Keratinocyte (primary cell): ENCODE measurements around the gene HBZ. TPM values are rescaled to one million over a fixed set of nuclear protein-coding genes. Genes with fewer than 3 reads are reported as not detected.

Experiments
- DNase-seq: peaks from one replicate; pipeline ENCODE4 v3.0.0-alpha.2; 2011; ENCODE audit warnings: low read depth, missing footprints, low spot score
- FAIRE-seq: peaks from 2 replicates; lab custom pipeline; 2011; peaks lifted over from hg19 to GRCh38; lab: Jason Lieb, UNC
- H2AFZ ChIP-seq: 2 replicates; pipeline ENCODE4 v1.6.0; 2012; ENCODE audit warnings: low read length, control low read depth, inconsistent platforms; ENCODE audit not compliant: control insufficient read depth
- H3K27ac ChIP-seq: 2 replicates; pipeline ENCODE4 v1.5.1; 2011; ENCODE audit warnings: low read length; ENCODE audit not compliant: control insufficient read depth, insufficient read depth
- H3K27me3 ChIP-seq: 3 replicates; pipeline ENCODE4 v1.6.0; 2011; ENCODE audit warnings: low read length; ENCODE audit not compliant: control insufficient read depth, insufficient read depth; ENCODE audit errors: extremely low read depth
- H3K36me3 ChIP-seq, 2 experiments: 2 replicates in 1 of 2; 3 replicates in 1 of 2; pipeline ENCODE4 v1.5.1; 2011; ENCODE audit warnings: low read length in 2 of 2, mild to moderate bottlenecking in 1 of 2; ENCODE audit not compliant: control insufficient read depth in 2 of 2, insufficient read depth in 2 of 2; ENCODE audit errors: extremely low read depth in 1 of 2
- H3K4me1 ChIP-seq: 3 replicates; pipeline ENCODE4 v1.5.1; 2011; ENCODE audit warnings: low read length; ENCODE audit not compliant: control insufficient read depth, insufficient read depth; ENCODE audit errors: extremely low read depth
- H3K4me2 ChIP-seq: 3 replicates; pipeline ENCODE4 v1.6.0; 2011; ENCODE audit warnings: low read depth, low read length; ENCODE audit not compliant: control insufficient read depth, insufficient read depth; ENCODE audit errors: extremely low read depth
- H3K4me3 ChIP-seq, 3 experiments: fragments of 200-600 bp in 1 of 3; sonication (generic) in 1 of 3; 2 replicates in 2 of 3; 3 replicates in 1 of 3; pipeline ENCODE4 v1.5.1; 2011 to 2016; ENCODE audit warnings: low read length in 3 of 3, mild to moderate bottlenecking in 3 of 3, control low read depth in 2 of 3, inconsistent platforms in 1 of 3, low read depth in 1 of 3, mixed read lengths in 1 of 3, mixed run types in 1 of 3, moderate library complexity in 1 of 3; ENCODE audit not compliant: control insufficient read depth in 2 of 3, insufficient read depth in 2 of 3; ENCODE audit errors: extremely low read depth in 1 of 3
- H3K79me2 ChIP-seq: 2 replicates; pipeline ENCODE4 v1.6.0; 2012; ENCODE audit warnings: low read length; ENCODE audit not compliant: control insufficient read depth, insufficient read depth
- H3K9ac ChIP-seq: 3 replicates; pipeline ENCODE4 v1.6.0; 2011; ENCODE audit warnings: low read length; ENCODE audit not compliant: control insufficient read depth, insufficient read depth; ENCODE audit errors: extremely low read depth
- H3K9me1 ChIP-seq: 3 replicates; pipeline ENCODE4 v1.6.0; 2011; ENCODE audit warnings: low read length; ENCODE audit not compliant: control insufficient read depth, insufficient read depth; ENCODE audit errors: extremely low read depth
- H3K9me3 ChIP-seq: 2 replicates; pipeline ENCODE4 v1.5.1; 2012; ENCODE audit warnings: low read depth, low read length; ENCODE audit not compliant: control insufficient read depth
- H4K20me1 ChIP-seq: 3 replicates; pipeline ENCODE4 v1.6.0; 2011; ENCODE audit warnings: low read length; ENCODE audit not compliant: control insufficient read depth, insufficient read depth; ENCODE audit errors: extremely low read depth
- CTCF ChIP-seq, 3 experiments: IDR thresholded peaks in 1 of 3; conservative IDR thresholded peaks in 1 of 3; optimal IDR thresholded peaks in 1 of 3; 2 replicates in 2 of 3; 3 replicates in 1 of 3; pipeline versions ENCODE3 to v1.5.1; 2011; ENCODE audit warnings: low read length in 3 of 3, mild to moderate bottlenecking in 3 of 3, moderate library complexity in 2 of 3, control low read depth in 1 of 3, inconsistent platforms in 1 of 3; ENCODE audit not compliant: insufficient read depth in 2 of 3; ENCODE audit errors: extremely low read depth in 1 of 3
- EZH2 ChIP-seq: IDR thresholded peaks from one replicate; pipeline ENCODE4 v1.6.1; 2012; ENCODE audit warnings: inconsistent platforms, mild to moderate bottlenecking, low read length, moderate library complexity
- dilution Hi-C: fragments of 300-500 bp; cut with MboI; formaldehyde crosslinking; loops from one replicate; pipeline ENCODE4 v1.7.0; 2020; ENCODE audit warnings: low sequenced_read_pairs; ENCODE audit not compliant: extremely low pct_ligation_motif_present
- polyA plus RNA-seq, 5 experiments: library from polyadenylated mRNA; depleted of rRNA in 3 of 5; stranded (reverse) in 3 of 5; stranded (forward) in 1 of 5; unstranded in 1 of 5; fragments of >200 nt; gene quantifications; 1 replicate in 1 of 5; 2 replicates in 3 of 5; 3 replicates in 1 of 5; pipeline versions ENCODE4 v1.2.1 to v1.2.3, GENCODE V29; 2011 to 2012; ENCODE audit warnings: missing spikeins in 2 of 5, low read depth in 1 of 5, low replicate concordance in 1 of 5

Gene HBZ
- polyA plus RNA-seq, 1 donor (not counting 4 experiments of a cell fraction or from before 2014, with no cell fraction given): not detected

DNA sequence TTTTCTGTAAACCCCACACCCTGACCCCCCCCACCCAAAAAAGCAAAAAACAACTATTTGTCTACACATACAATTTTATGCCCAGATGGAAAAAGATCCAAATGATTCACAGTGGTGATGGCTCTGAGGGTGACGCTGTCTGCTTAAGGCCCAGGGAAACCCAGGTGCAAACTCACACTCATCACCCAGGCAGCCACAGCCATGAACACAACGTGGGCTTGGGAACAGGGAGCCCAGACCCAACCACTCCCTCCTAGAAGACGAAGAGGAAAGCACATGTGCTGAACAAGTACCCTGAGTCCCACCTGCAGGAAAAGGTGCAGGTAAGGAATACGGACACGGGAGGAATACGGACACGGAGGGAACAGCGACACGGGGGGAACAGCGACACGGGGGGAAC, 33.2 kb downstream of the HBZ start:
- H3K79me2 ChIP-seq: no peaks in the 10 kb centered on the region
- H3K4me3 ChIP-seq: no peak overlapping the region
- H3K9me1 ChIP-seq: no peaks in the 10 kb centered on the region
- no peak overlapping the region for H3K27ac ChIP-seq
- H4K20me1 ChIP-seq: no peaks in the 10 kb centered on the region
- peaks cover 6% of the 10 kb centered on the region for H3K27me3 ChIP-seq
- H3K36me3 ChIP-seq: peaks cover 20 to 21% of the 10 kb centered on the region in 2 experiments
- peaks cover 6% of the 10 kb centered on the region for H3K4me1 ChIP-seq
- H3K4me2 ChIP-seq: no peak overlapping the region
- H2AFZ ChIP-seq: no peak overlapping the region
- FAIRE-seq (no peak), DNase-seq (no peak)
- TF ChIP-seq EZH2: no peak
- no peak for TF ChIP-seq CTCF (optimal IDR thresholded peaks at IDR 0.05 in 1 of 3, IDR thresholded peaks at IDR 0.05 in 1 of 3, conservative IDR thresholded peaks at IDR 0.05 in 1 of 3; ENCODE audit: extremely low read depth in 1 of 3, insufficient read depth in 2 of 3, low read length in 3 of 3)
- dilution Hi-C loops: no loop called here
- no peaks in the 10 kb centered on the region for H3K9me3 ChIP-seq
- H3K9ac ChIP-seq: no peak overlapping the region

- TF ChIP-seq CTCF (optimal IDR thresholded peaks at IDR 0.05 in 1 of 3, IDR thresholded peaks at IDR 0.05 in 1 of 3, conservative IDR thresholded peaks at IDR 0.05 in 1 of 3; ENCODE audit: extremely low read depth in 1 of 3, insufficient read depth in 2 of 3, low read length in 3 of 3) (no peak), EZH2 (no peak)
- H3K27ac ChIP-seq: no peak overlapping the region
- no peak overlapping the region for H3K4me3 ChIP-seq
- no peak overlapping the region for H2AFZ ChIP-seq
- no peaks in the 10 kb centered on the region for H3K4me1 ChIP-seq
- dilution Hi-C loops: no loop called here
- no peak overlapping the region for H3K9ac ChIP-seq
- DNase-seq (no peak), FAIRE-seq (no peak)
- no peaks in the 10 kb centered on the region for H3K9me1 ChIP-seq
- H3K36me3 ChIP-seq: peaks cover 28 to 29% of the 10 kb centered on the region in 2 experiments
- H3K27me3 ChIP-seq: no peaks in the 10 kb centered on the region
- no peak overlapping the region for H3K4me2 ChIP-seq
- H3K9me3 ChIP-seq: no peaks in the 10 kb centered on the region
- H4K20me1 ChIP-seq: peaks cover 6% of the 10 kb centered on the region
- no peaks in the 10 kb centered on the region for H3K79me2 ChIP-seq
These were observed 34.9 kb downstream of the HBZ start for GRCh38 chr16:187330-187729.
